Neural cell (in vitro differentiated cells): Measurements from ENCODE around the gene RPS6KC1.

Source experiments
- CTCF ChIP-seq: fragments of 450-650 bp; IDR thresholded peaks from 2 replicates; pipeline ENCODE4 v1.5.1; 2014; ENCODE audit warnings: antibody characterized with exemption, mild to moderate bottlenecking, moderate library complexity; ENCODE audit not compliant: poor library complexity, severe bottlenecking
- EZH2 ChIP-seq: fragments of 200-600, 300-800 bp; shearing (Covaris generic), sonication (generic); IDR thresholded peaks from 2 replicates; pipeline ENCODE4 v1.6.1; 2014; ENCODE audit warnings: antibody characterized with exemption, low read length, borderline replicate concordance, mild to moderate bottlenecking; ENCODE audit not compliant: insufficient read depth, poor library complexity, severe bottlenecking

GRCh38 chr1:213050745-213051126 is 305 bp upstream of the RPS6KC1 start:
- no peak for TF ChIP-seq CTCF
- no peak for TF ChIP-seq EZH2
